COLO668 (cell line): ENCODE measurements around the gene TOGARAM2.

Source experiments
- DNase-seq: peaks from one replicate; lab custom pipeline; 2025; ENCODE audit not compliant: unreplicated experiment; lab: John Stamatoyannopoulos, UW

TOGARAM2 gene

GRCh38 chr2:28997847-28998735 is 17.0 kb downstream of the TOGARAM2 start:
- DNase-seq = no peak

GRCh38 chr2:29000481-29000880 is 19.4 kb downstream of the TOGARAM2 start:
- DNase-seq = no peak

- no peak for DNase-seq
Measured at GRCh38 chr2:29000956-29001355, 19.9 kb downstream of the TOGARAM2 start.

GRCh38 chr2:29001806-29002205 is 20.7 kb downstream of the TOGARAM2 start:
- DNase-seq = no peak

- no peak for DNase-seq
Measured at GRCh38 chr2:29004755-29005154, 23.7 kb downstream of the TOGARAM2 start.

- no peak for DNase-seq
Measured at GRCh38 chr2:29005331-29005730, 24.2 kb downstream of the TOGARAM2 start.

- no peak for DNase-seq
Measured at GRCh38 chr2:29006092-29006979, 25.2 kb downstream of the TOGARAM2 start.

- DNase-seq = no peak
Measured at GRCh38 chr2:29006980-29007301, 25.8 kb downstream of the TOGARAM2 start.

- DNase-seq = no peak
Measured at GRCh38 chr2:29009270-29009669, 28.2 kb downstream of the TOGARAM2 start.

GRCh38 chr2:29009711-29010677 is 28.9 kb downstream of the TOGARAM2 start:
- no peak for DNase-seq

GRCh38 chr2:29010946-29011345 is 29.8 kb downstream of the TOGARAM2 start:
- DNase-seq = no peak

- peak; percentile 25 for DNase-seq
Measured at GRCh38 chr2:29011418-29012060, 30.4 kb downstream of the TOGARAM2 start.

- no peak for DNase-seq
Measured at GRCh38 chr2:29012211-29012681, 31.1 kb downstream of the TOGARAM2 start.

GRCh38 chr2:29013057-29013780 is 32.1 kb downstream of the TOGARAM2 start:
- DNase-seq = no peak

GRCh38 chr2:29014331-29014730 is 33.2 kb downstream of the TOGARAM2 start:
- no peak for DNase-seq

GRCh38 chr2:29014811-29015421 is 33.8 kb downstream of the TOGARAM2 start:
- no peak for DNase-seq

- no peak for DNase-seq
Measured at GRCh38 chr2:29015701-29016470, 34.8 kb downstream of the TOGARAM2 start.

- no peak for DNase-seq
Measured at GRCh38 chr2:29016504-29016903, 35.4 kb downstream of the TOGARAM2 start.
